ENCODE data around the gene ALDH18A1. TPM values are rescaled to one million over a fixed set of nuclear protein-coding genes. Genes with fewer than 3 reads are reported as not detected.

ALDH18A1 gene
- total RNA-seq, 3 donors from 2014 or later (not counting 1 experiment from before 2014, with no cell fraction given) = 20.7 to 33.4 (median 25.2) TPM

DNA sequence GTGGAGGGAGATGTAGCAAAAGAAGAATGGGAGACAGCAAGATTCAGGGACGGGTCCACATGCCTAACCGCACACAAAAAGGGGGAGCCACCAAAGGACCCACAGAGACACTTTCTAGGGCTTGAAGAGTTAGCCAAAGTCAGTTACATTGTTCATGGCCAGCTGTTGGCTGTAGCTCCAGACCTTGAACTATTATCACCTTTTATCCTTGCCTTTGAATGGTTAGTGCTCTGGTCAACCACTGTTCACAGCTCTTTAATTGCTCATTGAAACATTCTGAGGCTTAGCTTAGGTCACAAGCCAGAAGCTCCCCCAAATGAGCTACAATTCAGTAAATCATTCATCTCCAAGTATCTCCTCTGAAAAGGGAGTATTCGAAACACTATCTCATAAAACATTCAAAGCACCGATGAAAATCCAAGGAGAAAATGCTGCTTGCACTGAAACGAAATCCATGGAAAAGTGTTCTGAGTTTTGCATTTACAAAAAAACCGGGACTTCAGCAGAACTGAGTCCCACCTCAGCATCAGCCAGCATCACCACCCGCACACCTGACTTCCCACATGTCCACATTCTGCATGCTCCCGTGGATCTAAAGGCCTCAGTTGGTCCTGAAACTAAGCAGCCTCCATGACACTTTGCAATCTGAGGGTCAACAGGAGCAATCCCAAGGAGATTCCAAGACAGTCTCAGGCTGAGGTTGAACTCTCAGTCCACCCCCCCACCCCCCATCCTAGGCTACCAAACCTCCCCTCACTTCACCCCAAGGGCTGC is 99.3 kb downstream of the ALDH18A1 start:
- Histone ChIP-seq H3K4me3 (ENCODE audit: low read length) (no peak overlapping the region), H3K27me3 (ENCODE audit: control insufficient read depth, insufficient read depth, low read length) (no peaks in the 10 kb centered on the region), H3K4me1 (ENCODE audit: control insufficient read depth, insufficient read depth, low read length) (peaks cover 12% of the 10 kb centered on the region), H3K9me3 (ENCODE audit: control insufficient read depth, insufficient read depth, low read length) (no peaks in the 10 kb centered on the region), H3K27ac (ENCODE audit: low read length) (no peak overlapping the region), H3K36me3 (ENCODE audit: control insufficient read depth, insufficient read depth, low read length) (no peaks in the 10 kb centered on the region)
- H3K27me3 Mint-ChIP-seq (ENCODE audit: low read depth in 2 of 2) = peaks cover 0 to 18% of the 10 kb centered on the region in 2 donors
- peaks cover 14 to 15% of the 10 kb centered on the region in 2 donors for H3K4me1 Mint-ChIP-seq
- 80% methylated on average over 8 of the region's 8 CpGs for WGBS (ENCODE audit: insufficient coverage)
- no peak for ATAC-seq
- no peaks in the 10 kb centered on the region for H3K36me3 Mint-ChIP-seq
- intact Hi-C loops (cut with micrococcal nuclease) = no loop called here
- H3K9me3 Mint-ChIP-seq = peaks cover 0 to 3% of the 10 kb centered on the region in 2 donors
- DNase-seq = no peak
- TF ChIP-seq CTCF (IDR thresholded peaks at IDR 0.05) = no peak
- H3K27ac Mint-ChIP-seq = no peak overlapping the region
- no peak overlapping the region for H3K4me3 Mint-ChIP-seq

Other genes starting within 250 kb of the ALDH18A1 start
- 1 to 10 TPM; 2.4 to 5.4 (median 2.8) TPM for gene SORBS1, start 95.3 kb downstream of the ALDH18A1 start, total RNA-seq
- gene TCTN3, start 37.2 kb upstream of the ALDH18A1 start, total RNA-seq = 10 to 100 TPM; 15.3 to 20.6 (median 15.8) TPM
- gene ENTPD1, start 99.5 kb upstream of the ALDH18A1 start, total RNA-seq = 1 to 10 TPM; 1.3 to 6.2 (median 3.1) TPM